Astrocyte (in vitro differentiated cells and primary cell): Measurements from ENCODE around the gene TEX2.

ENCODE experiments used
- CTCF ChIP-seq: IDR thresholded peaks from 2 replicates; pipeline ENCODE4 v1.5.1; 2011; ENCODE audit warnings: low read depth, mild to moderate bottlenecking, inconsistent platforms, low read length, moderate library complexity; ENCODE audit not compliant: insufficient read depth
- EZH2 ChIP-seq: IDR thresholded peaks from 2 replicates; pipeline ENCODE4 v1.6.1; 2012; ENCODE audit warnings: mild to moderate bottlenecking, low read length, inconsistent platforms; ENCODE audit not compliant: insufficient read depth

DNA sequence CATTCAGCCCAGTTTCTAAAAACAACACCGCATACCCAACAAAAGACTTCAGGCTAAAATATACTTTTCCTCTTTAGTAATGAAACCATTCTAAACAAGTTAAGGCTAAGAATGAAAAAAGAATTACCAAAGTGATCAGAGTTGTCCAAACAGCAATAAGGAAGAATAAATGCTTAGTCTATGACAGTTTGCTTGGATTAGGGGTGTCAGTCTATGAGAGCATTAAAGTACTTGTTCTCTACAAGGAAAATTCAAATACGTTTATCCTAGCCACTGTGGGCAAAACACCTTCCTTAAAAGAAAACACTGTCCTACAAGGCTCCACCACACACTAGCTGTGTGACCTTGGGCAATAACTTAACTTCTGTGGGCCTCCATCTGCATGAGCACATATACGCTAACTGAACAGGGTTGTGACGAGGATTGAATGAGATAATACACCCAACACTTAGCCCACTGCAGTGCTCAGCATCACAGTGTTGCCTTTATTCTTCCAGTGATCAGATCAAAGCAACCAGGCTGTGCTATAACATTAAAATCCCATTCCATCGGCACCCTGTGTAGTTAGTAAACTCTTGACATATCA lies 53.6 kb downstream of the TEX2 start:
- TF ChIP-seq CTCF = no peak
- TF ChIP-seq EZH2 = no peak
